HG03575 (cell line): Measurements from ENCODE around the gene GGCT.
"Not testable (repeated sequence)": the region's sequence is repeated elsewhere in the genome, so short reads cannot be mapped to it uniquely, and the experiment has no call there.

Experiments
- ATAC-seq: cut with Tn5 transposase; IDR thresholded peaks from one replicate; pipeline ENCODE4 v1.9.1; 2021; ENCODE audit not compliant: unreplicated experiment, insufficient number of reproducible peaks, low FRiP score; ENCODE audit errors: extremely low read depth

Gene GGCT, protein sequence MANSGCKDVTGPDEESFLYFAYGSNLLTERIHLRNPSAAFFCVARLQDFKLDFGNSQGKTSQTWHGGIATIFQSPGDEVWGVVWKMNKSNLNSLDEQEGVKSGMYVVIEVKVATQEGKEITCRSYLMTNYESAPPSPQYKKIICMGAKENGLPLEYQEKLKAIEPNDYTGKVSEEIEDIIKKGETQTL

DNA sequence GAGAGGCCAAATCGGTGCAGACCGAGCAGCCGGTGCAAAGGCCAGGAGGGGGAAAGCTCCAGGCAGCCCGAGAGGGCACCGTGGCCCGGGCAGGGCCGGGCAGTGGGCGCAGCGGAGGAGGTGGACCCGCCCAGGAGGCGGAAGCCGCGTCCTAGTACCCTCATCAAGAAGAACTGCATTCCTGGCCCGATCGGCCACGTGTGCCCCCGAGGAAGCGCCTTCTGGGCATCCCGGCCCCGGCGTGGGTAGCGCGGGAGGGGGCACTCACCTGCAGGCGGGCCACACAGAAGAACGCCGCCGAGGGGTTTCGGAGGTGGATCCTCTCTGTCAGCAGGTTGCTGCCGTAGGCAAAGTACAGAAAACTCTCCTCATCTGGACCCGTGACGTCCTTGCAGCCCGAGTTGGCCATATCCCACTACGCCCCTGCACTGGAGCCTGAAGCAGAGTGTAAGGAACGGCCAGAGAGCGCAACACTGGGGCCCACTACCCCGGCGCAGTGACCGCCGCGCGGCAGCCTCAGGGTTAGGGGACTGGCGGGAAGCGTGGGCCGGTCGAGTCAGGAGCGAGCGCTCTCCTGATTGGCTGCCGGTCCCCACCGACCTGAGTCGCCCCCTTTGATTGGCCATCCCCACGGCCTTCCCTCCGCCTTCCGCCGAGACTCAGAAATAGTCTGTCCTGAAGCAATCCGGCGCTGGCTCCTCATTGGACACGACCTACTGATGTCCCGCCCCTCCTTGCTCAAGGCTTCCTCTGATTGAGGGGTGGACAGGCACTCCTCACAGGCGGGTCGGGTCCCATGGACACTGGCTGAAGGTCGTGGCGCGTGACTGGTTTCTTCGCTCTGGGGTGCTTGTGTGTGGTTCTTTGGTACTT is at the start of gene GGCT:
Gene GGCT, minus strand, starts transcription at position 529 of the 873 bp plus-strand sequence. Its CDS starts 120 bp downstream, at position 409.
- peak; percentile 92 for ATAC-seq

GRCh38 chr7:30553546-30553945 is 48.9 kb upstream of the GGCT start:
- ATAC-seq, result no peak

DNA sequence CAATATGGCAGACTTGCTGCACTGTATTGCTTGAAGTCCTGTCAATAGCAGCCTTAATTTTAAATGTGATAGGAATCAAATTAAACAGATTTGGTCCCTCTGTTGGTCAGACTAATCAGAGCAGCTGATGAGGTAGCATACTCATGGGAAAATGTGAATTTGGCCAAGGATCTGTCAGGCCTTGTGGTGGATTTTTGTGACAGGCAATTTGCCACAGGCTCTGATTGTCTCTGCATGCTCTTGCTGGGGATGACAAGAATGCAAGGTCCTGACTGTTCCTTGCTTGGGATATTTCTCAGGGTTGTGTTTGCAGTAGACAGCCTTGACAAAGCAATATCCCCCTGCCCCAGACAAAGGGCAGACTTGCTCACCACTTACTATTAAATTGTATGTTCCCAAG is 48.5 kb upstream of the GGCT start:
- ATAC-seq, result no peak

GRCh38 chr7:30552330-30552729 is 47.7 kb upstream of the GGCT start:
- no peak for ATAC-seq

- no peak for ATAC-seq
Measured at GRCh38 chr7:30549931-30550493, 45.4 kb upstream of the GGCT start.

DNA sequence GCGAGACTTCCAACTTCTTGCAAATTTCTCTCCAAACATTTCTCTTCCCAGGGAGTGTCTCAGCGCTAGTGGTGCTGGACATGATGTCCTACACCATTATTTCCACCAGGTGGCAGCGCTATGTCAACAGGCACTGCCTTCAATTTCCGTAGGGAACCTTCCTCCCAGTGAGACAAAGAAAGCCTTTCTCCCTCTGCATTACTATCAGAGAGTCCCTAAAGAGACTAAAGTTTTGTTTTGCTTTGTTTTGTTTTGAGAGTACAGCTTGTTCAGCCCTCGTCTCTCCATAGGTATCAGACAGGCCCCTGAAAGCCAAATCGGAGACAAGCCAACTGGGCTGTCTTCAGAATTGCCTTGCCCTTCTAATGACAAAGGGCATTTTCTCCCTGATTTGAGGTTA is 44.2 kb upstream of the GGCT start:
- ATAC-seq, result no peak

GRCh38 chr7:30546596-30546995 is 42.0 kb upstream of the GGCT start:
- no peak for ATAC-seq

DNA sequence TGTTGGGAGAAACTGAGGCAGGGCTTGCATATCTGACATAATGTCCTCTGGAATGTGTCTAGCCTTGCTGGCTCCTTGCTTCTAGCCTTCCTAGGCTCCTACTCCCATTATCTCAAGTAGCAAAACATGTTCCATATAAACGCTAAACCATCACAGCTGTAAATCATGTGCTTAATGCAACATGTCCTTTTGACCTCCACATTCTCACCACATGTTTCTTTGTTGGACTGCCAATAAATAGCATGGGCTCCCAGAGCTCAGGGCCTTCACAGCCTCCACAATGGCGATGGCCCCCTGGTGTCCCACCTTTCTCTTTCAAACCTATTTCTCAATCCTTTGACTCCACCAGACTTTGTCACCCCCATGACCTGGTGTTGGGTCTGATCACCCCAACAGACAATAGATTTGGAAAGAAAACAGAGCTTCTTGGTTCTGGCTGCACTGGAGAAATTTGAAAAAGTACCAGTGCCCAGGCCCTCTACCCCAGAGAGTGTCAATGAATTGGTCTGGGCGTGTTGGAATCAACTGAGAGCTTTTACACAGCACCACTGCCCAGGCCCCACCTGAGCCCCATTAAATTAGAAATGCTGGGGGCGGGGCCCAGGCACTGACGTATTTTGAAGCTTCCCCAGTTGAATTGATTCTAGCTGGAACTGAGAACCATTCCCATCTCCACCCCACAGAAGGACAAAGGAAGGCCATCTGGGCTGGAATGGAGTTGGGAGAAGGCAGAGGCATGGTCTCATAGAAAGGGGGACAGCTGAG is 41.3 kb upstream of the GGCT start:
- no peak for ATAC-seq

DNA sequence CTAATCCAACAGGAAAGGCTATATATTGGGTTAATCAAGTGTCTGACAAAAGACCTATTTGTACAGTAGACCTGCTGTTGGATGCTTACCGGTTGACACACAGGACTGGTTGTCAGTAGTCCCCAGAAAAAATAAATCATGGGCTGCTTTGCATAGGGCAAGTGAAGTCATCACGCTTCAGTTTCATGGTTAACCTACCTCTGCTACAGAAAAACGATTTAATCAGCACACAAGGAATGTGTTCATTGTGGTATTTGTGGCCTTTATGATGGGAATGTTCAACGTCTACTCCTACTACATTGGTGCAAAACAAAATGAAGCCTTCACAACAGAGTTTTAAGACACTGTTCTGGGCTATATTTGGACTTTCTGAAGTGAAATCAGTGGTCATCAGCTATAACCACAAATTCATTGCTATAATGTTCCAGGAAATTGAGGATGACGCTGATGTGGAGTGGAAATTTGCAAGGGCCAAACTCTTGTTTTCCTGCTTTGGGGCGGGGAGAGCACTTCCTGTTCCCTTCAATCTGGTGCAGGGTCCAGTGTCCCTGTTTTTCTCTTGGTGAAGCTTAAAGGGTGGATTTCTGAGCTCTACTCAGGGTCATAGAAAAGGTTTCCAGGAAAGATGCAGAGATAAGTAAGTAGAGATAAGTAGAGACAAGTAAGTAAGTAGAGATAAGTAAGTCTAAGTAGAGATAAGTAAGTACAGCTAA is 39.3 kb upstream of the GGCT start:
- ATAC-seq, result no peak

GRCh38 chr7:30543115-30543514 is 38.5 kb upstream of the GGCT start:
- not testable (repeated sequence) for ATAC-seq

GRCh38 chr7:30533886-30534285 is 29.3 kb upstream of the GGCT start:
- ATAC-seq, result no peak

DNA sequence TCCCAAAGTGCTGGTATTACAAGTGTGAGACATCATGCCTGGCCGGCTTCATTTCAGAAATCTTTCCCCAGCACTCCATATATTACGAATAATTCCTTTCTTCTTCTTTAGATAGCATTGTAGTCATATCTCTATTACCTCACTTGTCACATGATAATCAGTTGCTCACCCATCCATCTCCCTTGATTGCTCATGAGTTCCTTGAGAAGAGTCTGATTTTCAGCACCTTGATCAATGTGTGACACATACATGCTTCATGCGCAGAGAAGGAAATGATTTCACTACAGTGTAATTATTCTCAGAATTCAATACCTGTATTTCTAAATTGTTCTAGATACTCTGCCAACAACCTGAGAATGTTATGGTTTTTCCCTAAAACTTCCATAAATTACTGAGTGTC is 26.7 kb upstream of the GGCT start:
- no peak for ATAC-seq

DNA sequence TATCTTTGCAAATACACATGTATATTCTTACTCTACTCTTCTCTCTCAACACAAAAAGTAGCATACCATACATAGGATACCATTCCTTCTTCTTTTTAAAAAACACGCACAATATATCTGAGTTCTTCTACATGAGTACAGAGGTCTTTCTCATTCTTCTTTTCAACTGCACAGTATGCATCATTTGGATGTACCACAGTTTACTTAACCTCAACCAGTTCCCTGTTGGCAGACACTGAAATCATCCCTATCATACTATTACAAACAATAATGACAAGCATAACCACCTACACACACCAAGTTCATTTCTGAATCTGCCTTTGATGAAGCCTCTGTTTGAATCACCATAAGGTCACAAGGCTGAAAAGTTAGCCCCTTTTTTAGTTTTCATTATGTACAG is 25.7 kb upstream of the GGCT start:
- ATAC-seq, result no peak

GRCh38 chr7:30528779-30529178 is 24.1 kb upstream of the GGCT start:
- ATAC-seq, result no peak

- not testable (repeated sequence) for ATAC-seq
Measured at GRCh38 chr7:30527297-30527696, 22.7 kb upstream of the GGCT start.

GRCh38 chr7:30526163-30526562 is 21.5 kb upstream of the GGCT start:
- no peak for ATAC-seq

DNA sequence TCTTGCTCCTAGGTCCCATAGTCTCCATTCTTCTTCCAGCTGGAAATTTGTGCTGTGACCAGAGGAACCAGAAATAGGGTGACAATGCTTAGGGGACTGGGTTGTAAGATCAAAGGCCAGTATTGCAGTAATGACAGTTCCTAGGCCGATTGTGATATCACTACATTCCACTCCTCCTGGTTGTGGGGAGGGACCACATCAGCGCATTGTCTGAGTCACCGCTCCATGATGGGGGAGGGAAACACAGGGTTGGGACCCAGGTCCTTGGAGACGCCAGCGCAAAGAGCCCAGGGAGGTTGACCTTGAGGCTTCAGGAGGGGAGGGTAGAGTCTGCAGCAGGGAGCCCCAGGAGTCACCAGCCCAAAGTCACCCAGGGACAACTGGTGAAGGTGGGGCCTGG is 20.8 kb upstream of the GGCT start:
- no peak for ATAC-seq

DNA sequence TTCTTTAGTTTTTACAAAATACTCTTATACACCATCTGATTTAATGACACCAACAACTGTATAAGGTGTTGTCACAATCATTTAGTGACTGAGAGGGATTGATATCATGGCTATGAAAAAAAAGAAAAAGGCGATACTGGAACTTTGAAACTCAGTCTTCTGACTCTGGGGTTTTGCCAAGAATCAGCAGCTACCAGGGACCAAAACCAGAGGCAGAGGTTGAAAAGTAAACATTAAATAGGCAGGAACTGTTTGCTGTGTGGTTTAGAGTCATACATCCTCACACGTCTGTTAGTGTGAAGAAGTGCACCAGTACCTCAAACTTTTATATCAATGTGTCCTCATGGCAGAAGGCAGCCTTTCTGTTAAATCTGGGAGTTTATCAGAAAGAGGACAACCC is 19.9 kb upstream of the GGCT start:
- ATAC-seq, result no peak

GRCh38 chr7:30523466-30523865 is 18.8 kb upstream of the GGCT start:
- ATAC-seq, result no peak
